ENCODE data around the gene UGT1A7. TPM values are rescaled to one million over a fixed set of nuclear protein-coding genes. Genes with fewer than 3 reads are reported as not detected.

UGT1A7 gene
- total RNA-seq, 1 experiment from 2014 or later: not detected

DNA sequence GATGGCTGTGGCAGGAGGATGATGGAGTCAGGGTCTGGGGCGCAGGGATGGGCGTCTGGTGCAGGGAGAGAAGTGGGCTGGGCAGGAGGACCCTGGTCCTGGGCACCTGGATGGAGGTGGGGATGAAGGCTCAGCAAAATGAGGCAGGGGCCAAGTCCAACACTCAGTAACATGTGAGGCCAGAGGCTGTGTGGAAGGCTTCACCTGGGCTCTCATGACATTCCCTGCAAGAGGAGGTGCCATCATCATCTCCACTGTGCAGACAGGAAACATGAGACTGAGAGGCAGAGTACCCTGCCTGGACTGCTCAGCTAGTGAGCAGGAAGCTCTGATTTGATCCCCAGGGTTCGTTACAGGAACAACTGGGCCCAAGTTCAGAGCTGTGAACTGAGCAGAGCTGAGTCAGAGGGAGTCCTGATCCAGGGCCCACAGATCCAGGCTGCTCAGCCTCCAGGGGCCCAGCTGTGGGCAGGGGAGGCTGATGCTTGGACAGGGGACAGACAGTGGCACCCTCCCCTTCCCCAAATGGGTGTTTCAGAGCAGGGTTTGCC is 135.7 kb downstream of the UGT1A7 start:
- DNase-seq (ENCODE audit: low read depth): no peak

DNA sequence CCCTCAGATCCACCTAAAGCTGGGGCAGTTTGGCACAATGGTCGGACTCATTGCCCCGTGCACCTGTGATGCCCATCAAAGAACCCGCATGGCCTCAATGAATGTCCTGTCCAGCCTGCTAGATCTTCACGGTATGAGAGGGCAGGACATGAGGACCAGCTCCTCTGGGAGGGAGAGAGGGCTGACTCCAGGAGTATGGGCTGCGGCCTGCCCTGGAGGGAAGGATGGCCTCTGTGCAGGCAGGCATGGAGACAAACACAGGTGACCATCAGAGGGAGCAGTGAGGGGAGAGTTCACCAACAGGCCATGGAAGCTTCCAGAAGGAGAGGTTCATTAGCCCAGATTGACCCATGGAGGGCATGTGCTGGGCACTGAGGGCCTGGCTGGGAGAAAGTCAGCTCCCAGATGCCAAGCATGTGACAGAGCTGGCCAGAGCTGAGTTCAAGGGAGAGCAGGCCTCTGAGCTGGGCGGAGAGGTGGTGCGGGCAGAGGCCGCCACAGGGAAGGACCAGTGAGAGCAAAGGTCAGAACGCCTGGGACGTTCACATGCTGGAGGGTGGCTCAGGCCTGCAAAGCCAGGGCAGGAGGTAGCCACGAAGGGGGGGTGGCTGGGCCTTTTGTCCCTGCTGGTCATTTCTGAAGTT is 136.4 kb downstream of the UGT1A7 start:
- no peak for DNase-seq (ENCODE audit: low read depth)

DNA sequence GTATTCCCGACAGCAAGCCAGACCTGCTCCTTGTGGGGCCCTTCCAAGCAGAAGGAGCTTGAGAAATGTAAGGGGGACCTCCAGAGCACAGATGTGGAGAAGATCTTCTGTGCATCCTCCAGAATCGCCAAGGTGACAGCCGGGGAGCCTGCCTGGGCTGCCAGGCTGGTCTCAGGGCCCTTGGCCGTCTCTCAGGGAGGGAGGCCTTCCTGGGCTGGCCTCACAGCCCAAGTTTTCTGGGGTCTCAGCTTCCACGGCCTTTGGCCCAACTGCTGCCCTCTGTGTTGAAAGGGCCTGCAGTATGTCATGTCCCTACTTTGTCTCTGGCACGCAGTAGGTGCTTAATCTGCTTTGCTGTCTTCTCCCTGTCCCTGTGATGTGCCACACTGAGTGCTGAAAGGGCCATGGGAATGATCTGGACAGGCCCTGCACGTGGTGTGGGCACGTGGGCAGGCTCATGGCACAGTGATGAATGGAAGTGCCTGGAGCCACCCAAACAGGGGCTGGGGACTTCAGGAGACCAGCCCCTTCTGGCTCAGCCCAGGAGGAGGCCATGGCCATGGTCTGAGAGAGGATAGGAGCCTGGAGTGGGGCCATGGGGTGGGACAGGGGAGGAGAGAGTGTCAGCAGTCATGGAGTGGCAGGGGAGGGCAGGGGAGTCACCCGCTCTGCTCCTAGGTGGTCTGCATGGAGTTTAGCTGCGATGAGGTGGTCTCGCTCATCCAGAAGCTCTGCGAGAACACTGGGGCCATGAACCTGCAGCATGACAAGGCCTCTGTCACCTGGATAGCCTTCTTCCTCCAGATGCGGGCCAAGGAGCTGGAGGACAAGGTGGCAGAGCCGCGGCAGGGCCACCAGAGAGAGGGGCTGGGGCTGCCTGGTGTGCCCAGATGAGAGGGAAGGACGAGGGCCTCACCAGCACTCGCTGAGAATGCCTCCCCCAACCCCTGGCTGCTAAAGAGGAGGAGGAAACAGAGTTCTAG is 137.2 kb downstream of the UGT1A7 start:
- no peak for DNase-seq (ENCODE audit: low read depth)

DNA sequence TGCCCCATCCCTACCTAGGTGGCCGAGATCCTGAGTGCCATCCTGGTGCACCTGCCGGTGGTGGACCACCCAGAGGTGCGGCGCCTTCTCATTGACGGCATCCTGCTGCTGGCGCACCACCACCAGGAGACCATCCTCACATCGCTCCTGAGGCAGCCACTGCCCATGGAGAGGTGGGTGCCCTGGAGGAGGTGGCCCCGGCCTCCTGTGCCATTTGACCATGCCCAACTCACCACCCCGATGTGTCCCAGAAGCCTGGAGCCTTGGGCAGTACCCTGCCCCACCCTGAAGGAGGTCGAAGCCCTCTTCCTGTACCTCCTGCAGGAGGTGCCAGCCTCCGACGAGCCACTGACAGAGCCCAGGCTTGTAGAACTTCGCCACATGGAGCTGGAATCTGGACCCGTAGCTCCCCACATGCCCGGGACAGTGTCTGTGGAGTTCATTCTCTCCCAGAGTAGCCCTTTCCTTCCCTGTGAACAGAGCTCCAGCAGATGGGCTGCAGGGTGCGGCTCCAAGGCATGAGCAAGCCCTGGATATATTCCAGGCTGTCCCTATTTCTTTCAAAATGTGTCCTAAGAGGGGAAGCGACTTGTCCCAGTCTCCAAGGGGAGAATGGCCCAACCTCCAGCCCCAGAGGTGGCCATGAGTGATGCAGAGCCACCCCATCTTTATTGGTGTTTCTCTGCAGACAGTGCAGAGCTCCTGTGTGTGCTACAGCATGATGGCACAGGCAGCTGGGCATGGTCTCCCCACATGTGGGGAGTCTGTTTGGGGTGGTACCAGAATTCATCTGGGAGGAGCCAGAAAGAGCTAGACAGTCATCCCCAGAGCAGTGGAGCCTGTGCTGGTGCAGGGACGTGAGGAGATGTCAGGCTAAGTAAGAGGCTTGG is 138.4 kb downstream of the UGT1A7 start:
- no peak for DNase-seq (ENCODE audit: low read depth)

DNA sequence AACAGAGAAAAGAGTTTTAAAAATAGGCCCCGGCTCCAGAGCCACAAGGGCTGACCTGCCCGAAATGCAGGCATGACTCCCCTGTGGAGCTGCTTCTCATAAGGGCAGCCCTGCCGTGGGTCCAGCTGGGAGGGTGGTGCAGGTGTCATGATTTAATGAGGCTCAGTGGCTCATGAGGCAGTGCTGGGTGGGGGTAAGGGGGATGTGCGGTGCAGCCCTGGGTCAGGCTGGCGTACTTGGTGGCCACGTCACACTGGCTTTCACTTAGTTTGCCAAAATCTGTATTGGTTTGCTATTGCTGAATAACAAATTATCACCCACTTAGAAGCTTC is 139.0 kb downstream of the UGT1A7 start:
- DNase-seq (ENCODE audit: low read depth): no peak

DNA sequence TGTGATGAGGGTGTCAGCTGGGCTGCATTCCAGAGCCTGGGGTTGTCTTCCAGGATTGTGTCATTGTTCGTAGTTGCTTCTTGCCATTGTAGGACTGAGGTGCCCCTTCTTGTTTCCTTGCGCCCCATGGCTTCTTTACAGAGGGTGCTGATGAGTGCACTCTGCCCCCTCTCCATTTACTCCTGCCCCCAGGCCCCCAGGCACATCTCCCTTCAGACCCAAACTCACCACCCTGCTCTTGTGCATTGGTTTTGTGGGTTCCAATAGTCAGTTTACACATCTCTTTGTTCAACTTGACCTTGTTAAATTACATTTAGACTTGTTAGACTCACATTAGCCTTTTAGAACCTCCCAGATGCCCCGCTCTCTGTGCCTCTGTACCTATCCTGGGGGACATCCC is 139.5 kb downstream of the UGT1A7 start:
- DNase-seq (ENCODE audit: low read depth): no peak

DNA sequence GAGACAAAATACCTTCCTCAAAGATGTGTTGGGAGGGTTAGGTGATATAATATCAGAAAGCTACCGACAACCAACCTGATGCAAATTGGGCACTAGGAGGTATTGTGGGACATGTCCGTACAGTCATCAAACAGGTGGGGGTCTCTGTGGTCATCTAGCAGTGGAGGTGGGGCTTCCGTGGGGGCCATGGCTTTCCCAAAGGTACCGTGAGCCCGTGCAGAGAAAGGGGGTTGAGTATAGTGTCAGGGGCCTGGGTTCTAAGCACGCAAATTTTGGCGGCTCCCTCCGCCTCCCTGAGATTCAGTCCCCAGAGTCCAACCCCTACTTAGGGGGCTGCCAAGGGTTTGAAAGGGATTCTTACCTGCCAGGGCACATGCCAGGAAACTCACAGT is 140.0 kb downstream of the UGT1A7 start:
- no peak for DNase-seq (ENCODE audit: low read depth)

DNA sequence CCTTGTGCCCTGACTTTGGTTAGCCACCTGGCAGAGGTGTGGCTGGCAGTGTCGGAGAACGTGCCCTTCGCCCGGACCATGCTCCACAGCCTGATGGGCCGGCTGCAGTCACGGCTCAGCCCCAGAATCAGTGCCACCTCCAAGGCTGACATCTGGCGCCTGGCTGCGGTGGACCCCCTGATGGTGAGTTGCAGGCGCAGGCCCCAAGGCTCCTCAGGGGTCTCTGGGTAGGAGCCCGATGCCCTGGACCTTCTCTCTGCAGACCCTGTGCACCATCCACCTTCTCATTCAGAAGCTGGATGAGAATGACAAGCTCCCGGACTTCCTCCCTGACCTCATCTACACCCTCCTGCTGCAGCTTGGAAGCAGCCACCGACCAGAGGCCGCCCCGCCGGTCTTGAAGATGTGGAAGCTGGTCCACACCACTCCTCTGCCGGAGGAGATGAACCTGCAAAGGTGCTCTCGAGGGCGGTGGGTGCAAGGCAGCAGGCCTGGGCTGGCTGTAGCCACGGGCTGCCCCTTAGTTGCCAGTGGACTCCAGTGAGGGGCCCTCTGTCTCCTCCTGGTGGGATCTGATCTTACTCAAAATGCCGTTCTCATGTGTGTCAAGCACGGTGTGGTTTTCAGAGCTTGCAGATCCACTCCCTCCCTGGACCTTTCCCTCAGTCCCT is 140.5 kb downstream of the UGT1A7 start:
- DNase-seq (ENCODE audit: low read depth): no peak

Other genes starting within 250 kb of the UGT1A7 start
- 26.0 and 30.8 TPM in 2 replicates for gene USP40, start 115.1 kb upstream of the UGT1A7 start, total RNA-seq (2014; rRNA removed; shearing (Covaris generic))
- gene UGT1A8, start 64.3 kb upstream of the UGT1A7 start, total RNA-seq (2014; rRNA removed; shearing (Covaris generic)): not detected in 2 replicates
- gene UGT1A10, start 45.5 kb upstream of the UGT1A7 start, total RNA-seq (2014; rRNA removed; shearing (Covaris generic)): 0.29 TPM in 1 of 2 replicates, not detected in the other
- not detected in 2 replicates for gene UGT1A9, start 10.0 kb upstream of the UGT1A7 start, total RNA-seq (2014; rRNA removed; shearing (Covaris generic))
- not detected in 2 replicates for gene UGT1A6, start 11.0 kb downstream of the UGT1A7 start, total RNA-seq (2014; rRNA removed; shearing (Covaris generic))
- gene UGT1A5, start 31.0 kb downstream of the UGT1A7 start, total RNA-seq (2014; rRNA removed; shearing (Covaris generic)): not detected in 2 replicates
- gene UGT1A4, start 36.8 kb downstream of the UGT1A7 start, total RNA-seq (2014; rRNA removed; shearing (Covaris generic)): 0.12 TPM in 1 of 2 replicates, not detected in the other
- gene UGT1A3, start 47.1 kb downstream of the UGT1A7 start, total RNA-seq (2014; rRNA removed; shearing (Covaris generic)): not detected in 2 replicates
- gene UGT1A1, start 78.4 kb downstream of the UGT1A7 start, total RNA-seq (2014; rRNA removed; shearing (Covaris generic)): not detected in 2 replicates
- 0.10 TPM in 1 of 2 replicates, not detected in the other for gene MROH2A, start 96.4 kb downstream of the UGT1A7 start, total RNA-seq (2014; rRNA removed; shearing (Covaris generic))
- gene HJURP, start 172.6 kb downstream of the UGT1A7 start, total RNA-seq (2014; rRNA removed; shearing (Covaris generic)): 115 TPM in 2 replicates
- gene TRPM8, start 235.5 kb downstream of the UGT1A7 start, total RNA-seq (2014; rRNA removed; shearing (Covaris generic)): 13.6 and 19.9 TPM in 2 replicates